ENCODE data around the gene TMIE. TPM values are rescaled to one million over a fixed set of nuclear protein-coding genes. Genes with fewer than 3 reads are reported as not detected.

The TMIE gene
- total RNA-seq, 1 experiment from 2014 or later: 0.26 TPM

DNA sequence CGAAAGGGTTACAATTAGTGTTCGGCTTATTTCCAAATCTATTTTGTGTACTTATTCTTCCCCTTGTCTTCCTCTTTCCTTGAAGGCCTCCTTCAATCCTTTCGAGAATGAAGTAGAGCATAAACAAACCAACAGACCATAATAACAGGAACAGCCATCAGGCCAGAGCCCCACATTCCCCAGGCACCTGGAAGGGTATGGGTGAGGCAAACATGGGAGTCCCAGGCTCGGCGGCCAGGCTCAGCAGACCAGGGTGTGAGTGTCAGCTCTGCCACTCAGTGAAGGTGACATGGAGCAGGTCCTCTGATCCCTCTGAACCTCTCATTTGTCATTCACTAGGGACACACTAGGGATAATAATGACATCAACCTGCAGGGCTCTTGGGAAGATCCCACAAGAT lies 21.5 kb upstream of the TMIE start:
- Mint-ChIP-seq H3K9me3 (ENCODE audit: unreplicated experiment) (no peaks in the 10 kb centered on the region), H3K4me3 (ENCODE audit: unreplicated experiment) (no peak overlapping the region), H3K27me3 (ENCODE audit: insufficient read depth, unreplicated experiment) (no peaks in the 10 kb centered on the region), H3K27ac (ENCODE audit: low read depth, unreplicated experiment) (peak overlapping the region; percentile 7), H3K36me3 (ENCODE audit: insufficient read depth, unreplicated experiment) (peaks cover 49% of the 10 kb centered on the region), H3K4me1 (ENCODE audit: insufficient read depth, unreplicated experiment) (no peaks in the 10 kb centered on the region)
- TF ChIP-seq, protein P1, sequence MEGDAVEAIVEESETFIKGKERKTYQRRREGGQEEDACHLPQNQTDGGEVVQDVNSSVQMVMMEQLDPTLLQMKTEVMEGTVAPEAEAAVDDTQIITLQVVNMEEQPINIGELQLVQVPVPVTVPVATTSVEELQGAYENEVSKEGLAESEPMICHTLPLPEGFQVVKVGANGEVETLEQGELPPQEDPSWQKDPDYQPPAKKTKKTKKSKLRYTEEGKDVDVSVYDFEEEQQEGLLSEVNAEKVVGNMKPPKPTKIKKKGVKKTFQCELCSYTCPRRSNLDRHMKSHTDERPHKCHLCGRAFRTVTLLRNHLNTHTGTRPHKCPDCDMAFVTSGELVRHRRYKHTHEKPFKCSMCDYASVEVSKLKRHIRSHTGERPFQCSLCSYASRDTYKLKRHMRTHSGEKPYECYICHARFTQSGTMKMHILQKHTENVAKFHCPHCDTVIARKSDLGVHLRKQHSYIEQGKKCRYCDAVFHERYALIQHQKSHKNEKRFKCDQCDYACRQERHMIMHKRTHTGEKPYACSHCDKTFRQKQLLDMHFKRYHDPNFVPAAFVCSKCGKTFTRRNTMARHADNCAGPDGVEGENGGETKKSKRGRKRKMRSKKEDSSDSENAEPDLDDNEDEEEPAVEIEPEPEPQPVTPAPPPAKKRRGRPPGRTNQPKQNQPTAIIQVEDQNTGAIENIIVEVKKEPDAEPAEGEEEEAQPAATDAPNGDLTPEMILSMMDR (IDR thresholded peaks at IDR 0.05; ENCODE audit: unreplicated experiment): no peak
- TSS peak; percentile 19 for BruUV-seq (replicated peaks)
- intact Hi-C loops (cut with micrococcal nuclease): no loop called here
- POLR2A ChIA-PET: interaction anchor here (0.7 to 3.5 kb wide), 6 partner anchors 9 to 64 kb away, joined by 3 to 13 read pairs (median 6); partner anchors contain the start of gene ALS2CL
- no peak for DNase-seq (ENCODE audit: unreplicated experiment)
- CTCF ChIA-PET: interaction anchor here (0.9 kb wide), 1 partner anchor 191 kb away, joined by 3 read pairs; no protein-coding TSS in a partner anchor

DNA sequence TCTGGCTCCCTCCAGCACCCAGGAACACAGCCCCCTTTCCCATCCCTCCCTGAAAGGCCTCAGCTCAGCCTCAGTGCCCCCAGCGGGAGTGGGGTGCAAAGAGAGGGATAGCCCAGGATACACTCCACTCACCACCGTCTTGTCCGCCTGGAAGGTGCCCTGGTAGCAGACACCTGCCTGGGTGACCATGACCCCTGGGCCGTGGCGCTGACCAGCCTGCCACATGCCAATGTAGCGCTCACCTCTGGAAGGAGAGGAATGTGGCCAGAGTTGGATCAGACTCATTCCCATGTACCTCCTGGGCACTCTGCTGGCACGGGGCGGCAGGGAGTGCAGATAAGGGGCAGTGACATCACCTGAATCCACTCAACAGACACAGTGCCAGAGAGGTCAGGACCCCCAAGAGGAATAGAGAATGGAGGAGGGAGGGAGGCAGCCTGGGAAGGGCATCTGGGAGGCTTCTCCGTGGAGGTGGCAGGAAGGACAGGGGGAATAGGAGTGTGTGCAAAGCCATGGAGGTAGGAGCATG lies 20.8 kb upstream of the TMIE start:
- no TSS peak for BruUV-seq (replicated peaks)
- ChIA-PET CTCF (interaction anchor here (0.9 kb wide), 1 partner anchor 191 kb away, joined by 3 read pairs; no protein-coding TSS in a partner anchor), POLR2A (interaction anchor here (0.7 to 3.5 kb wide), 5 partner anchors 10 to 65 kb away, joined by 3 to 13 read pairs (median 6); partner anchors contain the start of gene ALS2CL)
- no peak overlapping the region for H3K4me3 Mint-ChIP-seq (ENCODE audit: unreplicated experiment)
- intact Hi-C loops (cut with micrococcal nuclease): no loop called here
- H3K36me3 Mint-ChIP-seq (ENCODE audit: insufficient read depth, unreplicated experiment): peaks cover 49% of the 10 kb centered on the region
- TF ChIP-seq, protein P1 (IDR thresholded peaks at IDR 0.05; ENCODE audit: unreplicated experiment): no peak
- H3K9me3 Mint-ChIP-seq (ENCODE audit: unreplicated experiment): no peaks in the 10 kb centered on the region
- no peaks in the 10 kb centered on the region for H3K4me1 Mint-ChIP-seq (ENCODE audit: insufficient read depth, unreplicated experiment)
- H3K27me3 Mint-ChIP-seq (ENCODE audit: insufficient read depth, unreplicated experiment): no peaks in the 10 kb centered on the region
- no peak overlapping the region for H3K27ac Mint-ChIP-seq (ENCODE audit: low read depth, unreplicated experiment)
- no peak for DNase-seq (ENCODE audit: unreplicated experiment)

DNA sequence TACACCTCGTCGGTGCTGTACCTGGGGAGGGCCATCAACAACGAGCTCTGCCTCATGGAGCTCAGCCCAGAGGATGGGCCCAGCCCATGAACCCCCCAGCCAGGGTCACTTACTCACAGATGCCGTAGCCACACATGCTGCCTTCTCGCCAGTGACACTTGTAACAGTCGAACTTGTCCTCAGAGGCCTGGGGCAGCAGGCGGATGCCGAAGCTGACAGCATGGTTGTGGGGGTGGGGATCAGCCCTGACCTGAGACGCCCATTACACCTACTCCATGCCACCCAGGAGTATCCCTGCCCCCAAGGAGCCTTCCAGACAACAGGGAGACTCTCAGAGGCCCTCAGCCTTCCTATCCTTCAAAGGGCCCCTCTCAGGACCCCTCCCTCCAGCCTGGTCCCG lies 19.8 kb upstream of the TMIE start:
- no peaks in the 10 kb centered on the region for H3K9me3 Mint-ChIP-seq (ENCODE audit: unreplicated experiment)
- intact Hi-C loops (cut with micrococcal nuclease): no loop called here
- ChIA-PET POLR2A (interaction anchor here (0.7 to 1.8 kb wide), 3 partner anchors 10 to 16 kb away, joined by 3 to 8 read pairs (median 6); no protein-coding TSS in a partner anchor), CTCF (no interaction called here)
- no peak for DNase-seq (ENCODE audit: unreplicated experiment)
- H3K27me3 Mint-ChIP-seq (ENCODE audit: insufficient read depth, unreplicated experiment): no peaks in the 10 kb centered on the region
- no peak overlapping the region for H3K27ac Mint-ChIP-seq (ENCODE audit: low read depth, unreplicated experiment)
- peaks cover 47% of the 10 kb centered on the region for H3K36me3 Mint-ChIP-seq (ENCODE audit: insufficient read depth, unreplicated experiment)
- no peak overlapping the region for H3K4me3 Mint-ChIP-seq (ENCODE audit: unreplicated experiment)
- TF ChIP-seq, protein P1 (IDR thresholded peaks at IDR 0.05; ENCODE audit: unreplicated experiment): no peak
- no TSS peak for BruUV-seq (replicated peaks)
- no peaks in the 10 kb centered on the region for H3K4me1 Mint-ChIP-seq (ENCODE audit: insufficient read depth, unreplicated experiment)

DNA sequence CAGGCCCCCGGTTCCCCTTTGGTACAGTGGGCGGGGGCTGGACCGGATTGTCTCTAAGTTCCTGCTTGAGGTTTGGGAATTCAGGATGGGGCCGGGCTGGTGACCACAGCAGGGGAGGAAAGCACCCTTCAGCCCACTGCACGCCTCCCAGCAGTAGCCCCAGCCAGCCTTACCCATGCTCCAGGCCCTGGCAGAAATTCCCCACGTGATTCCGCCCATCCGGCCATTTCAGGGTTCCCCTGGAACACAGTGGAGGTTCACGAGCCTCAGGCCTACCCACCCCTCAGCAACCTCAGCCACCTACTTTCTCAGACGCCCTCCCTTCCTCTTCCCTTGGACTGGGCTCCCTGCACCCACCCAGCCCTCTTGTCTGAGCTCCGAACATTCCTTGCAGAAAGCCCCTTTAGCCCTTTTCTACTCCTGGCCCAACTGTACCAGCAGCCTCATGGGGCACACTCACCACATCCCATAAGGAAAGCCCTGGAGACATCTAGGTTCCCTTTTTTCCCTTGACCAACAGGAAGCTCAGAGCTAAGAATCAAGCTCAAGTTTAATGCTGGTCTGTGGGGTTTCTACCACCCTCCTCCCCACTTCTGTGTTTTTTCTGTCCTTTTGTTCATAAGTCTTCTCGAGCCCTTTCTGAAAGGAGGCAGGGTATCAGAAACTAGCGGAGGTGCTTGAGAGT lies 19.2 kb upstream of the TMIE start:
- TF ChIP-seq, protein P1 (IDR thresholded peaks at IDR 0.05; ENCODE audit: unreplicated experiment): no peak
- H3K9me3 Mint-ChIP-seq (ENCODE audit: unreplicated experiment): no peaks in the 10 kb centered on the region
- intact Hi-C loops (cut with micrococcal nuclease): no loop called here
- BruUV-seq (replicated peaks): no TSS peak
- no peaks in the 10 kb centered on the region for H3K4me1 Mint-ChIP-seq (ENCODE audit: insufficient read depth, unreplicated experiment)
- H3K4me3 Mint-ChIP-seq (ENCODE audit: unreplicated experiment): no peak overlapping the region
- peak overlapping the region; percentile 32 for H3K27ac Mint-ChIP-seq (ENCODE audit: low read depth, unreplicated experiment)
- ChIA-PET CTCF (interaction anchor here (0.6 kb wide), 1 partner anchor 11 kb away, joined by 3 read pairs; no protein-coding TSS in a partner anchor), POLR2A (interaction anchor here (0.7 to 1.8 kb wide), 3 partner anchors 9 to 16 kb away, joined by 3 to 8 read pairs (median 6); no protein-coding TSS in a partner anchor)
- H3K36me3 Mint-ChIP-seq (ENCODE audit: insufficient read depth, unreplicated experiment): peaks cover 40% of the 10 kb centered on the region
- DNase-seq (ENCODE audit: unreplicated experiment): no peak
- H3K27me3 Mint-ChIP-seq (ENCODE audit: insufficient read depth, unreplicated experiment): no peaks in the 10 kb centered on the region

All from MCF 10A (cell line).